Erythroblast (primary cell): ENCODE measurements around the gene MCF2L.

Source experiments
- GATA1 ChIP-seq: IDR thresholded peaks from 2 replicates; pipeline ENCODE4 v1.6.1; 2011; ENCODE audit warnings: low read depth, mild to moderate bottlenecking, control low read depth, low read length, moderate library complexity
- POLR2A ChIP-seq: IDR thresholded peaks from 2 replicates; pipeline ENCODE4 v1.6.1; 2011; ENCODE audit warnings: mild to moderate bottlenecking, low read length

- TF ChIP-seq POLR2A (no peak), GATA1 (no peak)
Measured at GRCh38 chr13:113034451-113035212, 65.6 kb downstream of the MCF2L start.
